HT-29 (cell line): ENCODE results near the gene CPED1. TPM values are rescaled to one million over a fixed set of nuclear protein-coding genes. Genes with fewer than 3 reads are reported as not detected.
"Not testable (repeated sequence)": the region's sequence is repeated elsewhere in the genome, so short reads cannot be mapped to it uniquely, and the experiment has no call there.

Source experiments
- DNase-seq: peaks from one replicate; pipeline ENCODE4 v3.0.0-alpha.2; 2015; ENCODE audit warnings: low spot score
- total RNA-seq: library from RNA; depleted of rRNA; stranded (reverse); fragments of >200 nt; shearing (Covaris generic); gene quantifications from 2 replicates; pipeline ENCODE4 v1.2.3, GENCODE V29; 2014

The CPED1 gene
- total RNA-seq, 1 experiment from 2014 or later = not detected

GRCh38 chr7:121235201-121235600, 246.7 kb downstream of the CPED1 start:
- no peak for DNase-seq

GRCh38 chr7:121237601-121238000, 249.1 kb downstream of the CPED1 start:
- no peak for DNase-seq

GRCh38 chr7:121244120-121244870, 255.8 kb downstream of the CPED1 start:
- DNase-seq = no peak

GRCh38 chr7:121251367-121251766, 262.9 kb downstream of the CPED1 start:
- not testable (repeated sequence) for DNase-seq

- not testable (repeated sequence) for DNase-seq
Observed at GRCh38 chr7:121252523-121253235, 264.2 kb downstream of the CPED1 start.

- no peak for DNase-seq
Observed at GRCh38 chr7:121259826-121260225, 271.3 kb downstream of the CPED1 start.

GRCh38 chr7:121261207-121261884, 272.8 kb downstream of the CPED1 start:
- DNase-seq = no peak

GRCh38 chr7:121262221-121262620, 273.7 kb downstream of the CPED1 start:
- DNase-seq = no peak

- no peak for DNase-seq
Observed at GRCh38 chr7:121262969-121263368, 274.5 kb downstream of the CPED1 start.

GRCh38 chr7:121266307-121266894, 277.9 kb downstream of the CPED1 start:
- DNase-seq = no peak

GRCh38 chr7:121267612-121268011, 279.1 kb downstream of the CPED1 start:
- DNase-seq = no peak

GRCh38 chr7:121269798-121270197, 281.3 kb downstream of the CPED1 start:
- no peak for DNase-seq

- no peak for DNase-seq
Observed at GRCh38 chr7:121271098-121271497, 282.6 kb downstream of the CPED1 start.

GRCh38 chr7:121271916-121272315, 283.4 kb downstream of the CPED1 start:
- no peak for DNase-seq

GRCh38 chr7:121272676-121273075, 284.2 kb downstream of the CPED1 start:
- DNase-seq = no peak

- DNase-seq = no peak
Observed at GRCh38 chr7:121273467-121274167, 285.1 kb downstream of the CPED1 start.

- DNase-seq = no peak
Observed at GRCh38 chr7:121274467-121274866, 286.0 kb downstream of the CPED1 start.

GRCh38 chr7:121275204-121275603, 286.7 kb downstream of the CPED1 start:
- no peak for DNase-seq

- DNase-seq = no peak
Observed at GRCh38 chr7:121276313-121276712, 287.8 kb downstream of the CPED1 start.

GRCh38 chr7:121278120-121279021, 289.9 kb downstream of the CPED1 start:
- DNase-seq = no peak
